ENCODE data around the gene KIRREL1. TPM values are rescaled to one million over a fixed set of nuclear protein-coding genes. Genes with fewer than 3 reads are reported as not detected.

The KIRREL1 gene
- total RNA-seq, 2 experiments from 2014 or later: not detected

- no peak overlapping the region for H3K4me3 Mint-ChIP-seq
- DNase-seq (no peak), ATAC-seq (no peak)
- H3K27ac Mint-ChIP-seq: no peak overlapping the region
- H3K27me3 Mint-ChIP-seq (ENCODE audit: low read depth): peaks cover 2% of the 10 kb centered on the region
- H3K9me3 Mint-ChIP-seq (ENCODE audit: insufficient read depth): no peaks in the 10 kb centered on the region
- CTCF ChIA-PET: interaction anchor here (0.9 kb wide), 1 partner anchor 10 kb away, joined by 3 read pairs; no protein-coding TSS in a partner anchor
- no peaks in the 10 kb centered on the region for H3K36me3 Mint-ChIP-seq (ENCODE audit: low read depth)
- no peaks in the 10 kb centered on the region for H3K4me1 Mint-ChIP-seq (ENCODE audit: low read depth)
- POLR2A ChIA-PET: no interaction called here
Observed at GRCh38 chr1:158026651-158027050, 33.2 kb downstream of the KIRREL1 start.

GRCh38 chr1:158027508-158027907 lies 34.1 kb downstream of the KIRREL1 start:
- H3K27me3 Mint-ChIP-seq (ENCODE audit: low read depth): peaks cover 2% of the 10 kb centered on the region
- no peak for DNase-seq
- ATAC-seq: no peak
- no peak overlapping the region for H3K4me3 Mint-ChIP-seq
- POLR2A ChIA-PET: no interaction called here
- no peaks in the 10 kb centered on the region for H3K4me1 Mint-ChIP-seq (ENCODE audit: low read depth)
- H3K27ac Mint-ChIP-seq: no peak overlapping the region
- no peaks in the 10 kb centered on the region for H3K9me3 Mint-ChIP-seq (ENCODE audit: insufficient read depth)
- H3K36me3 Mint-ChIP-seq (ENCODE audit: low read depth): no peaks in the 10 kb centered on the region
- CTCF ChIA-PET: no interaction called here

GRCh38 chr1:158028969-158029368 lies 35.5 kb downstream of the KIRREL1 start:
- no peaks in the 10 kb centered on the region for H3K9me3 Mint-ChIP-seq (ENCODE audit: insufficient read depth)

DNA sequence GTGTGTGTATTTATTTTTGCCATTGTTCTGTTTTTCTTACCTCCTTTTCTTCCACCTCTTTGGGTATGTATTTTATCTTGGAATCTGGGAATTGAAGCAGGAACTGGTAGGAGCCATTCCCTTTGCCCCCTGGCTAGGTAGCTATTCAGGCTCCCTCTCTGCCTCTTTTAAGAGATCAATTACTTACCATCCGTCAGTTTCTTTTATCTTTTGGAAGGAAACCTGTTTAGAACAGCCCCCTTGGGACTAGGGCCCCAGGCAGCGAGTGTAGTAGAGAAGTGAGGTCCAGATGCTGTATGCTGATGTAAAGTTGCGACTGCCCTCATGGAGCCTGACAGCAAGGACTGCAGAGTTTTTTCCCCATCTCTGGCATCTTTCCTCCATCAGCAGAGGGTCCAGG lies 41.6 kb downstream of the KIRREL1 start:
- Mint-ChIP-seq H3K4me3 (no peak overlapping the region), H3K9me3 (ENCODE audit: insufficient read depth) (no peaks in the 10 kb centered on the region), H3K36me3 (ENCODE audit: low read depth) (no peaks in the 10 kb centered on the region), H3K27ac (no peak overlapping the region), H3K4me1 (ENCODE audit: low read depth) (no peaks in the 10 kb centered on the region), H3K27me3 (ENCODE audit: low read depth) (no peaks in the 10 kb centered on the region)
- ATAC-seq (no peak), DNase-seq (no peak)
- ChIA-PET POLR2A (no interaction called here), CTCF (interaction anchor here (0.9 to 3.3 kb wide), 3 partner anchors 43 to 169 kb away, joined by 3 to 10 read pairs (median 4); no protein-coding TSS in a partner anchor)

More at GRCh38 chr1:158028969-158029368, 35.5 kb downstream of the KIRREL1 start:
- H3K27me3 Mint-ChIP-seq (ENCODE audit: low read depth): peaks cover 2% of the 10 kb centered on the region
- ChIA-PET CTCF (interaction anchor here (1.7 kb wide), 1 partner anchor 67 kb away, joined by 3 read pairs; no protein-coding TSS in a partner anchor), POLR2A (no interaction called here)
- no peaks in the 10 kb centered on the region for H3K4me1 Mint-ChIP-seq (ENCODE audit: low read depth)
- DNase-seq (no peak), ATAC-seq (no peak)
- H3K36me3 Mint-ChIP-seq (ENCODE audit: low read depth): no peaks in the 10 kb centered on the region
- no peak overlapping the region for H3K4me3 Mint-ChIP-seq
- H3K27ac Mint-ChIP-seq: no peak overlapping the region

- POLR2A ChIA-PET: no interaction called here
- CTCF ChIA-PET: interaction anchor here (0.9 to 3.3 kb wide), 5 partner anchors 10 to 85 kb away, joined by 3 to 20 read pairs (median 7); no protein-coding TSS in a partner anchor
- DNase-seq (peak; percentile 24), ATAC-seq (no peak)
- Mint-ChIP-seq H3K27ac (no peak overlapping the region), H3K9me3 (ENCODE audit: insufficient read depth) (no peaks in the 10 kb centered on the region), H3K4me1 (ENCODE audit: low read depth) (no peaks in the 10 kb centered on the region), H3K4me3 (no peak overlapping the region), H3K27me3 (ENCODE audit: low read depth) (no peaks in the 10 kb centered on the region), H3K36me3 (ENCODE audit: low read depth) (no peaks in the 10 kb centered on the region)
Observed at GRCh38 chr1:158035976-158036583, 42.6 kb downstream of the KIRREL1 start.

- ChIA-PET POLR2A (no interaction called here), CTCF (interaction anchor here (0.9 to 2.8 kb wide), 5 partner anchors 11 to 84 kb away, joined by 3 to 20 read pairs (median 3); no protein-coding TSS in a partner anchor)
- Mint-ChIP-seq H3K27me3 (ENCODE audit: low read depth) (no peaks in the 10 kb centered on the region), H3K4me1 (ENCODE audit: low read depth) (no peaks in the 10 kb centered on the region), H3K4me3 (no peak overlapping the region), H3K27ac (no peak overlapping the region), H3K9me3 (ENCODE audit: insufficient read depth) (no peaks in the 10 kb centered on the region), H3K36me3 (ENCODE audit: low read depth) (no peaks in the 10 kb centered on the region)
- ATAC-seq (no peak), DNase-seq (no peak)
Observed at GRCh38 chr1:158037008-158037865, 43.8 kb downstream of the KIRREL1 start.

- no peak for DNase-seq
- no peaks in the 10 kb centered on the region for H3K36me3 Mint-ChIP-seq (ENCODE audit: low read depth)
- POLR2A ChIA-PET: no interaction called here
- no peak overlapping the region for H3K27ac Mint-ChIP-seq
- no peaks in the 10 kb centered on the region for H3K9me3 Mint-ChIP-seq (ENCODE audit: insufficient read depth)
- no peak overlapping the region for H3K4me3 Mint-ChIP-seq
- no peaks in the 10 kb centered on the region for H3K27me3 Mint-ChIP-seq (ENCODE audit: low read depth)
- ATAC-seq: no peak
- CTCF ChIA-PET: interaction anchor here (0.9 to 2.8 kb wide), 3 partner anchors 46 to 83 kb away, joined by 3 to 20 read pairs (median 7); no protein-coding TSS in a partner anchor
- no peaks in the 10 kb centered on the region for H3K4me1 Mint-ChIP-seq (ENCODE audit: low read depth)
Observed at GRCh38 chr1:158037866-158038359, 44.5 kb downstream of the KIRREL1 start.

DNA sequence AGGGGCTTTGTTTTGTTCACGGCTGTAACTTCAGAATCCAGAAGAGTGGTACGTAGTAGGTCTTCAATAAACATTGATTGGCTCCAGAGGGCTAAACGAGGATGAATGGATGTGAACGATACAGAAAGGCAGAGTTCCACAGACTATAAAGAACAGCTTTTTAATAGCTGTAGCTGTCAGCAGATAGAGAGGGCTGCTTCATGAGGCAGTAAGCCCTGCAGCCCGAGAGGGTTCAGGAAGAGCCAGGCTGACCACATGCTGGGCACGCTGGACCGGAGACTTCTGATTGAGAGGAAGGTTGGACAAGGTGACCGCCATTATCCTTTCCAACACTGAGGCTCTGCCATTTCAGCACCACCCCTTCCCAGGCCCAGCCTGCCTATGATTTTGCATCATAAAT lies 45.3 kb downstream of the KIRREL1 start:
- Mint-ChIP-seq H3K9me3 (ENCODE audit: insufficient read depth) (no peaks in the 10 kb centered on the region), H3K27ac (no peak overlapping the region), H3K4me1 (ENCODE audit: low read depth) (no peaks in the 10 kb centered on the region), H3K4me3 (no peak overlapping the region), H3K36me3 (ENCODE audit: low read depth) (no peaks in the 10 kb centered on the region), H3K27me3 (ENCODE audit: low read depth) (no peaks in the 10 kb centered on the region)
- POLR2A ChIA-PET: no interaction called here
- no peak for DNase-seq
- CTCF ChIA-PET: interaction anchor here (1.0 kb wide), 1 partner anchor 86 kb away, joined by 3 read pairs; no protein-coding TSS in a partner anchor
- ATAC-seq: no peak

DNA sequence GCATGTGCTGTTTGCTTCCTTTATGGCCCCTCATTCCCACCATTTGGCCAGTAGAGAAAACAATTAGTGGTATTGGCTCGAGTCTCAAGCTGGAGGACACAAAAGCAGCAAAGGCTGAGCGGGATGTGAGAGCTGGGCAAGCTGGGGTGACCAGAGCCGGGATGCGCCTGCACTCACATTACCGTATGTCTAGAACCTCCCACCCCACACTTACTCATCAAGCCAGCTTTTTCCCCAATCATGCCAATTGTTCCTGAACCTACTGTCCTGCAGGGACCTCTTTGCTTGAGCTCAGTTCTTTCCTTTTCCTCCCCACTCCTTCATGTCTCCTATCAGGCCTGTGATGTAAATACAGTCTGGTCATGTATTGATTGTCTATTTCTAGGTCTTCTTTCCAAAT lies 45.9 kb downstream of the KIRREL1 start:
- no peaks in the 10 kb centered on the region for H3K4me1 Mint-ChIP-seq (ENCODE audit: low read depth)
- no peak overlapping the region for H3K4me3 Mint-ChIP-seq
- no peaks in the 10 kb centered on the region for H3K36me3 Mint-ChIP-seq (ENCODE audit: low read depth)
- DNase-seq: no peak
- no peaks in the 10 kb centered on the region for H3K9me3 Mint-ChIP-seq (ENCODE audit: insufficient read depth)
- H3K27ac Mint-ChIP-seq: no peak overlapping the region
- ChIA-PET CTCF (interaction anchor here (1.0 kb wide), 1 partner anchor 86 kb away, joined by 3 read pairs; no protein-coding TSS in a partner anchor), POLR2A (no interaction called here)
- no peaks in the 10 kb centered on the region for H3K27me3 Mint-ChIP-seq (ENCODE audit: low read depth)
- ATAC-seq: no peak

GRCh38 chr1:158040323-158040722 lies 46.9 kb downstream of the KIRREL1 start:
- Mint-ChIP-seq H3K36me3 (ENCODE audit: low read depth) (no peaks in the 10 kb centered on the region), H3K27ac (no peak overlapping the region), H3K9me3 (ENCODE audit: insufficient read depth) (no peaks in the 10 kb centered on the region), H3K27me3 (ENCODE audit: low read depth) (no peaks in the 10 kb centered on the region), H3K4me1 (ENCODE audit: low read depth) (no peaks in the 10 kb centered on the region), H3K4me3 (no peak overlapping the region)
- ChIA-PET POLR2A (no interaction called here), CTCF (no interaction called here)
- no peak for DNase-seq
- ATAC-seq: no peak

GRCh38 chr1:158043232-158043631 lies 49.8 kb downstream of the KIRREL1 start:
- DNase-seq (no peak), ATAC-seq (no peak)
- POLR2A ChIA-PET: no interaction called here
- Mint-ChIP-seq H3K36me3 (ENCODE audit: low read depth) (no peaks in the 10 kb centered on the region), H3K4me3 (no peak overlapping the region), H3K4me1 (ENCODE audit: low read depth) (no peaks in the 10 kb centered on the region), H3K9me3 (ENCODE audit: insufficient read depth) (no peaks in the 10 kb centered on the region), H3K27me3 (ENCODE audit: low read depth) (peaks cover 3% of the 10 kb centered on the region), H3K27ac (no peak overlapping the region)
- CTCF ChIA-PET: no interaction called here

DNA sequence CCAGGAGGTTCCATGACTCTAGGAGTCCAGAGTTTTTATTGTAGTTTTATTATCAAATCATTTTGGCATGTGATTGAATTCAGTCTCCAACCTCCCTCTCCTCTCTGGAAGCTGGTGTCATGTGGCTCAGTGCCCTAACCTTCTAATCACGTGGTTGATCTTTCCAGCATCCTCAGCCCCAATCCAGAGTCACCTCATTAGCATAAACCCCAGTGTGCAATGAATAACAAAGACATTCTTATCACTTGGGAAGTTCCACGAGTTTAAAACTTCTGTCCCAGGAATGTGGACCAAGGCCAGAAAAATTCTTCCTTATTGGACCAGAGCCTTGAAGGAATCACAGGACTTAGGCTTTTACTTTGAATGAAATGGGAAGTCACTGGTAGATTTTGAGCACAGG lies 52.2 kb downstream of the KIRREL1 start:
- Mint-ChIP-seq H3K4me1 (ENCODE audit: low read depth) (no peaks in the 10 kb centered on the region), H3K36me3 (ENCODE audit: low read depth) (no peaks in the 10 kb centered on the region), H3K27me3 (ENCODE audit: low read depth) (peaks cover 3% of the 10 kb centered on the region), H3K4me3 (no peak overlapping the region), H3K9me3 (ENCODE audit: insufficient read depth) (no peaks in the 10 kb centered on the region), H3K27ac (no peak overlapping the region)
- CTCF ChIA-PET: no interaction called here
- DNase-seq (no peak), ATAC-seq (no peak)
- POLR2A ChIA-PET: no interaction called here

Data from activated CD8-positive, alpha-beta T cell treated with anti-CD3 and anti-CD28 coated beads, Interleukin-2, amount 10 ng/mL, durations not matched to agents 7 days and 5 days (primary cell).